PC-3 (cell line): ENCODE measurements around the gene S100A3. TPM values are rescaled to one million over a fixed set of nuclear protein-coding genes. Genes with fewer than 3 reads are reported as not detected.

Experiments used
- ATAC-seq: fragments of 200-7000 bp; cut with Tn5 transposase; 2 replicates; pipeline ENCODE4 v1.9.1; 2020; ENCODE audit warnings: mild to moderate bottlenecking, moderate library complexity
- BruUV-seq: library from RNA; stranded (reverse); fragments of 400-500 nt; replicated peaks from 2 replicates; lab custom pipeline; 2021; lab: Mats Ljungman, UMichigan
- CTCF ChIA-PET: fragments of 300-600 bp; sonication (Branson Sonifier 250); formaldehyde crosslinking; loops from one replicate; lab custom pipeline; 2022; ENCODE audit warnings: antibody characterized with exemption; lab: Charles Lee
- POLR2A ChIA-PET: fragments of 300-600 bp; sonication (Branson Sonifier 250); formaldehyde crosslinking; loops from one replicate; lab custom pipeline; 2022; ENCODE audit warnings: antibody characterized with exemption; ENCODE audit not compliant: unreplicated experiment; lab: Charles Lee
- DNase-seq: peaks from one replicate; pipeline ENCODE4 v3.0.0-alpha.2; 2015
- H2AFZ ChIP-seq: fragments of 300-600 bp; sonication (generic); 2 replicates; pipeline ENCODE4 v1.6.0; 2016; ENCODE audit warnings: antibody characterized with exemption, low read length
- H3F3A ChIP-seq: fragments of 300-600 bp; sonication (generic); one replicate; pipeline ENCODE4 v1.6.0; 2017; ENCODE audit warnings: antibody characterized with exemption, low read length, control low read depth, mild to moderate bottlenecking; ENCODE audit not compliant: unreplicated experiment
- H3K27ac ChIP-seq: fragments of 300-600 bp; sonication (generic); 2 replicates; pipeline ENCODE4 v1.5.1; 2016; ENCODE audit warnings: mild to moderate bottlenecking, low read length
- H3K27me3 ChIP-seq: fragments of 300-600 bp; sonication (generic); 2 replicates; pipeline ENCODE4 v1.6.1; 2016; ENCODE audit warnings: low read length, mixed read lengths
- H3K36me3 ChIP-seq: fragments of 300-600 bp; sonication (generic); 2 replicates; pipeline ENCODE4 v1.6.1; 2016; ENCODE audit warnings: low read depth, mixed run types, low read length, mixed read lengths
- H3K4me1 ChIP-seq: fragments of 300-600 bp; sonication (generic); 2 replicates; pipeline ENCODE4 v1.5.1; 2016; ENCODE audit warnings: low read length; ENCODE audit not compliant: insufficient read depth
- H3K4me2 ChIP-seq: fragments of 300-600 bp; sonication (generic); 2 replicates; pipeline ENCODE4 v1.6.0; 2016; ENCODE audit warnings: low read length
- H3K4me3 ChIP-seq: fragments of 300-600 bp; sonication (generic); 2 replicates; pipeline ENCODE4 v1.5.1; 2016; ENCODE audit warnings: mild to moderate bottlenecking, low read length, mixed read lengths
- H3K79me2 ChIP-seq: fragments of 300-600 bp; sonication (generic); 2 replicates; pipeline ENCODE4 v1.6.1; 2017; ENCODE audit warnings: low read length, mixed read lengths
- H3K9ac ChIP-seq: fragments of 300-600 bp; sonication (generic); 2 replicates; pipeline ENCODE4 v1.6.0; 2016; ENCODE audit warnings: mild to moderate bottlenecking, low read length
- H3K9me2 ChIP-seq: fragments of 300-600 bp; sonication (generic); replicated peaks from 2 replicates; pipeline ENCODE4 v1.6.1; 2016; ENCODE audit warnings: mixed run types, low read length, mixed read lengths
- H3K9me3 ChIP-seq: fragments of 300-600 bp; sonication (generic); 2 replicates; pipeline ENCODE4 v1.6.1; 2016; ENCODE audit warnings: low read length, mixed read lengths
- H4K20me1 ChIP-seq: fragments of 300-600 bp; sonication (generic); 2 replicates; pipeline ENCODE4 v1.6.1; 2016; ENCODE audit warnings: low read length, mixed read lengths
- EZH2 ChIP-seq: fragments of 300-600 bp; sonication (generic); IDR thresholded peaks from one replicate; pipeline ENCODE4 v1.6.1; 2017; ENCODE audit warnings: antibody characterized with exemption, mild to moderate bottlenecking, low read length; ENCODE audit not compliant: unreplicated experiment
- EZH2phosphoT487 ChIP-seq: fragments of 300-600 bp; sonication (generic); IDR thresholded peaks from 2 replicates; pipeline ENCODE4 v1.6.1; 2018; ENCODE audit warnings: mild to moderate bottlenecking, antibody characterized with exemption, low read length, borderline replicate concordance
- intact Hi-C: fragments of 100-400 bp; cut with micrococcal nuclease; formaldehyde crosslinking; loops from 2 replicates; pipeline ENCODE4 v1.9.0; 2023
- total RNA-seq: library from RNA; depleted of rRNA; stranded (reverse); fragments of >200 nt; gene quantifications from 2 replicates; pipeline ENCODE4 v1.2.3, GENCODE V29; 2014
- TF ChIP-seq, protein P1 (sequence below): fragments of 300-600 bp; sonication (generic); conservative IDR thresholded peaks from 2 replicates; pipeline ENCODE4 v1.5.1; 2017; ENCODE audit warnings: antibody characterized with exemption, low read depth, mild to moderate bottlenecking, low read length

Gene S100A3
- total RNA-seq, 1 experiment from 2014 or later, result 4.6 TPM

DNA sequence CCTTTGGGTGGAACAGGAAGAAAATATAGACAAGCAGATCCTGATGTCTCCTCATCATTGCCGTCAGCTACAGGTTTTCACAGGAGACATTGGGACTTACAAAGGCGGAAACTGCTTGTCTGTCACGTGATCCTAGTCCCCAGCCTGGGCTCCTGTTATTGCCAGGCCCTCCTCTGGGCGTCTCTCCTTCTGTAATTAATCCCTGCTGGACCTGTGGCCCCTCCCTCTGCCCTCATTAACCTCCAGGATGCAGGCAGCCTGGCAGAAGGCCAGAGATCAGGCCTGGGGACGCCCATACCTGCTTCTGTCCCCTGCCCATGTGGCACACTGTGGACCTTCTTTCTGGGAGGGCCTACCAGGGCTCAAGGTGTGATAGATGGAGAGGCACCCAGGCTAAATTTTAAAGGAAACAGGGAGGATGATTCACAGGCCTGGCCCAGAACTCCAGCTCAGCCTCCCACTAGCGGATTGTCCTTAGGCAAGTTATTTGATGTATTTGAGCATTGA, 10.7 kb downstream of the S100A3 start:
- Histone ChIP-seq H3K27ac (peak overlapping the region; percentile 46), H3K4me1 (peaks cover 73% of the 10 kb centered on the region), H3K4me3 (no peak overlapping the region), H3F3A (peaks cover 10% of the 10 kb centered on the region), H3K9me3 (no peaks in the 10 kb centered on the region), H3K9me2 (no peaks in the 10 kb centered on the region), H3K9ac (0 out of 2 replicates have a peak overlapping the region, but pooled peaks have one; percentile 2), H3K4me2 (peak overlapping the region; percentile 10; the same call in 1 of the 2 replicates), H2AFZ (no peak overlapping the region), H3K27me3 (no peaks in the 10 kb centered on the region), H3K79me2 (peaks cover 28% of the 10 kb centered on the region), H3K36me3 (peaks cover 12% of the 10 kb centered on the region), H4K20me1 (0 out of 2 replicates have a peak, but pooled peaks cover 3% of the 10 kb centered on the region)
- peak; percentile 64 for DNase-seq
- ChIA-PET POLR2A (interaction anchor here (0.6 kb wide), 1 partner anchor 89 kb away, joined by 3 read pairs; the partner anchor contains the start of gene S100A13), CTCF (no interaction called here)
- BruUV-seq, result no TSS peak
- intact Hi-C loops, result no loop called here
- TF ChIP-seq EZH2 (no peak), EZH2phosphoT487 (no peak)
- TF ChIP-seq, protein P1, sequence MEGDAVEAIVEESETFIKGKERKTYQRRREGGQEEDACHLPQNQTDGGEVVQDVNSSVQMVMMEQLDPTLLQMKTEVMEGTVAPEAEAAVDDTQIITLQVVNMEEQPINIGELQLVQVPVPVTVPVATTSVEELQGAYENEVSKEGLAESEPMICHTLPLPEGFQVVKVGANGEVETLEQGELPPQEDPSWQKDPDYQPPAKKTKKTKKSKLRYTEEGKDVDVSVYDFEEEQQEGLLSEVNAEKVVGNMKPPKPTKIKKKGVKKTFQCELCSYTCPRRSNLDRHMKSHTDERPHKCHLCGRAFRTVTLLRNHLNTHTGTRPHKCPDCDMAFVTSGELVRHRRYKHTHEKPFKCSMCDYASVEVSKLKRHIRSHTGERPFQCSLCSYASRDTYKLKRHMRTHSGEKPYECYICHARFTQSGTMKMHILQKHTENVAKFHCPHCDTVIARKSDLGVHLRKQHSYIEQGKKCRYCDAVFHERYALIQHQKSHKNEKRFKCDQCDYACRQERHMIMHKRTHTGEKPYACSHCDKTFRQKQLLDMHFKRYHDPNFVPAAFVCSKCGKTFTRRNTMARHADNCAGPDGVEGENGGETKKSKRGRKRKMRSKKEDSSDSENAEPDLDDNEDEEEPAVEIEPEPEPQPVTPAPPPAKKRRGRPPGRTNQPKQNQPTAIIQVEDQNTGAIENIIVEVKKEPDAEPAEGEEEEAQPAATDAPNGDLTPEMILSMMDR, result no peak
- peak; percentile 1; the same call in 1 of the 2 replicates for ATAC-seq

DNA sequence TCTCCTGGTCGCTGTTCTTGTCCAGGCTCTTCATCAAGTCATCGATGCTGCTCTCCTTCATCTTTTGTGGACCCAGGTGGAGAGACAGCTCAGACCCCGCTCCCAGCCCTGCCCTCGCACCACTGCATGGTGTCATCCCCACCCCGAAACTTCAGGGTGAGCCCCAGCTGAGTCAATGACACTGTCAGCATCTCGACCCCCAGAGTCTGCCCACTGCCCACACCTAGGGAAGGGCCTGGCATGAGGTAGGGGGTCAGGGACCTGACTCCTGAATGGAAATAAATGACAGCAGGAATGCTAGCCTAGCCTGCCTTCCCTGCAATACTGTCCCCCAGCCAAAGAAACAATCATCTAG, 11.7 kb downstream of the S100A3 start:
- ATAC-seq, result no peak
- H3K27me3 ChIP-seq, result no peaks in the 10 kb centered on the region
- POLR2A ChIA-PET, result no interaction called here
- no peak overlapping the region for H3K9ac ChIP-seq
- H2AFZ ChIP-seq, result no peak overlapping the region
- H3K9me3 ChIP-seq, result no peaks in the 10 kb centered on the region
- TF ChIP-seq, protein P1, result no peak
- TF ChIP-seq EZH2 (no peak), EZH2phosphoT487 (no peak)
- peaks cover 10% of the 10 kb centered on the region for H3F3A ChIP-seq
- BruUV-seq, result no TSS peak
- no peak for DNase-seq
- H3K4me2 ChIP-seq, result no peak overlapping the region
- no peaks in the 10 kb centered on the region for H3K9me2 ChIP-seq
- H3K79me2 ChIP-seq, result peaks cover 27% of the 10 kb centered on the region
- H4K20me1 ChIP-seq, result 0 out of 2 replicates have a peak, but pooled peaks cover 3% of the 10 kb centered on the region
- CTCF ChIA-PET, result interaction anchor here (0.5 kb wide), 1 partner anchor 127 kb away, joined by 7 read pairs; no protein-coding TSS in a partner anchor
- peaks cover 12% of the 10 kb centered on the region for H3K36me3 ChIP-seq
- peaks cover 79% of the 10 kb centered on the region for H3K4me1 ChIP-seq
- H3K27ac ChIP-seq, result peak overlapping the region; percentile 97
- no peak overlapping the region for H3K4me3 ChIP-seq
- intact Hi-C loops, result no loop called here
